Smooth muscle cell (in vitro differentiated cells): Measurements from ENCODE around the gene MEGF8. TPM values are rescaled to one million over a fixed set of nuclear protein-coding genes. Genes with fewer than 3 reads are reported as not detected.
A peak's percentile ranks its signal among the peaks of the same experiment; 100 is the strongest.

Experiments used
- DNase-seq: peaks from one replicate; lab custom pipeline; 2025; ENCODE audit not compliant: unreplicated experiment; lab: John Stamatoyannopoulos, UW
- H2AFZ ChIP-seq: fragments of 200-600 bp; sonication (generic); 2 replicates; pipeline ENCODE4 v1.6.0; 2016; ENCODE audit warnings: antibody characterized with exemption, low read depth, mild to moderate bottlenecking
- H3F3A ChIP-seq: fragments of 200-600 bp; sonication (generic); 2 replicates; pipeline ENCODE4 v1.6.0; 2017; ENCODE audit warnings: antibody characterized with exemption, low read depth
- H3K27ac ChIP-seq: fragments of 200-600 bp; sonication (generic); 2 replicates; pipeline ENCODE4 v1.5.1; 2016; ENCODE audit warnings: low read depth, mild to moderate bottlenecking
- H3K27me3 ChIP-seq: fragments of 200-600 bp; sonication (generic); 2 replicates; pipeline ENCODE4 v1.6.1; 2016; ENCODE audit warnings: low read depth, mild to moderate bottlenecking
- H3K36me3 ChIP-seq: fragments of 200-600 bp; sonication (generic); 2 replicates; pipeline ENCODE4 v1.5.1; 2016; ENCODE audit warnings: low read depth
- H3K4me1 ChIP-seq: fragments of 200-600 bp; sonication (generic); 2 replicates; pipeline ENCODE4 v1.5.1; 2016; ENCODE audit warnings: low read depth
- H3K4me2 ChIP-seq: fragments of 200-600 bp; sonication (generic); 2 replicates; pipeline ENCODE4 v1.6.0; 2016; ENCODE audit warnings: mild to moderate bottlenecking
- H3K4me3 ChIP-seq: fragments of 200-600 bp; sonication (generic); 2 replicates; pipeline ENCODE4 v1.5.1; 2016; ENCODE audit warnings: mild to moderate bottlenecking
- H3K79me2 ChIP-seq: fragments of 200-600 bp; sonication (generic); 2 replicates; pipeline ENCODE4 v1.6.0; 2016; ENCODE audit warnings: low read depth, mild to moderate bottlenecking
- H3K9ac ChIP-seq: fragments of 200-600 bp; sonication (generic); 2 replicates; pipeline ENCODE4 v1.6.0; 2016; ENCODE audit warnings: low read depth
- H3K9me3 ChIP-seq: fragments of 200-600 bp; sonication (generic); replicated peaks from 2 replicates; pipeline ENCODE4 v1.5.1; 2016; ENCODE audit warnings: low read depth
- H4K20me1 ChIP-seq: fragments of 200-600 bp; sonication (generic); 2 replicates; pipeline ENCODE4 v1.6.0; 2016; ENCODE audit warnings: low read depth
- WGBS: methylation state at CpG from one replicate; pipeline ENCODE4 v1.1.7; 2016; ENCODE audit warnings: low lambda C conversion rate; 5-methylcytosine and 5-hydroxymethylcytosine counted together
- polyA plus RNA-seq: library from polyadenylated mRNA; unstranded; fragments of >200 nt; fragmentation: Nextera tagmentation; extraction: Ambion mirVana; gene quantifications from 2 replicates; pipeline ENCODE4 v1.2.1, GENCODE V29; 2016
- total RNA-seq: library from RNA; depleted of rRNA; stranded (reverse); fragments of >200 nt; gene quantifications from 2 replicates; pipeline ENCODE4 v1.2.3, GENCODE V29; 2014
- TF ChIP-seq, protein P1 (sequence below): fragments of 200-600 bp; sonication (generic); IDR thresholded peaks from 2 replicates; pipeline ENCODE4 v1.5.1; 2017; ENCODE audit warnings: borderline replicate concordance, mild to moderate bottlenecking, antibody characterized with exemption; ENCODE audit not compliant: insufficient read depth, poor library complexity, severe bottlenecking

MEGF8 gene
- total and polyA plus RNA-seq, 2 experiments from 2014 or later = 8.2 to 16.4 TPM

- H2AFZ ChIP-seq = no peak overlapping the region
- no peak for DNase-seq
Measured at GRCh38 chr19:42295342-42295741, 30.1 kb upstream of the MEGF8 start.

DNA sequence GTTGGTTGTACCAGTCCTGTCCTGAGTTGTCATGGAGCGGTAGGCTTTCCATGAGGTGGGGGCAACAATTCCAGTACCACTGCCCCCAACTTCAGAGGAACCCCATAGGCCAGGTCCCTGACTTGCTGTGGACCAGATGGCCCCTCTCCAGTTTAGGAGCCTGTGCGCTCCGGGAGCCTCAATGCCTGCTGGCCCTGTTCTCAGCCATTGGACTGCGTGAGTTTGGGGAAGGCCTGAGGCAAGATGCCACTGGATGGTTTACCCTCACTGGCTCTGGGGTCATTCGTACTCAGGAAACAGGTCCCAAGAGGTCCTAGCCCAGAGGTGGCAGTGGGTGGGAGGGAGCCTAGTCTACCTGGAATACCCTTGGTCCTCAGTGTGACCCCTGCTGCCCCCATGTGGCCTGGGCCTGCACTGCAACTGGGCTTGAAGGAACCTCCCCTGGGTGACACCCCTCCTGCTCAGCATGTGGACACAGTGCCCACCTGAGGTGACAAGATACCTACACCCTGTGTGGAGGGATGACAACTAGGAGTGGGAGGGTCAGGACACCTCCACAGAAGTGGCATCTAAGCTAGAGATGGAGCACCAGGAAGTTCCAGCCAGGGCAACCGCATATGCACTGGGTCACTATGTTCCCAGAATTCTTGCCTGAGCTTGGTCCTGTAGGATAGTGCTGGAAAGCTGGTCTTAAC is 29.5 kb upstream of the MEGF8 start:
- DNase-seq = peak; percentile 60
- no peak overlapping the region for H3K4me2 ChIP-seq

More at GRCh38 chr19:42295342-42295741, 30.1 kb upstream of the MEGF8 start:
- H3K4me2 ChIP-seq = no peak overlapping the region
- H3K9me3 ChIP-seq = no peaks in the 10 kb centered on the region
- H3K27ac ChIP-seq = no peak overlapping the region
- WGBS = 89% methylated on average over 5 of the region's 5 CpGs
- peaks cover 12% of the 10 kb centered on the region for H3F3A ChIP-seq
- no peak overlapping the region for H3K4me3 ChIP-seq
- no peaks in the 10 kb centered on the region for H3K4me1 ChIP-seq
- H3K27me3 ChIP-seq = no peaks in the 10 kb centered on the region
- H4K20me1 ChIP-seq = peaks cover 8% of the 10 kb centered on the region
- H3K79me2 ChIP-seq = no peaks in the 10 kb centered on the region
- no peak overlapping the region for H3K9ac ChIP-seq
- TF ChIP-seq, protein P1, sequence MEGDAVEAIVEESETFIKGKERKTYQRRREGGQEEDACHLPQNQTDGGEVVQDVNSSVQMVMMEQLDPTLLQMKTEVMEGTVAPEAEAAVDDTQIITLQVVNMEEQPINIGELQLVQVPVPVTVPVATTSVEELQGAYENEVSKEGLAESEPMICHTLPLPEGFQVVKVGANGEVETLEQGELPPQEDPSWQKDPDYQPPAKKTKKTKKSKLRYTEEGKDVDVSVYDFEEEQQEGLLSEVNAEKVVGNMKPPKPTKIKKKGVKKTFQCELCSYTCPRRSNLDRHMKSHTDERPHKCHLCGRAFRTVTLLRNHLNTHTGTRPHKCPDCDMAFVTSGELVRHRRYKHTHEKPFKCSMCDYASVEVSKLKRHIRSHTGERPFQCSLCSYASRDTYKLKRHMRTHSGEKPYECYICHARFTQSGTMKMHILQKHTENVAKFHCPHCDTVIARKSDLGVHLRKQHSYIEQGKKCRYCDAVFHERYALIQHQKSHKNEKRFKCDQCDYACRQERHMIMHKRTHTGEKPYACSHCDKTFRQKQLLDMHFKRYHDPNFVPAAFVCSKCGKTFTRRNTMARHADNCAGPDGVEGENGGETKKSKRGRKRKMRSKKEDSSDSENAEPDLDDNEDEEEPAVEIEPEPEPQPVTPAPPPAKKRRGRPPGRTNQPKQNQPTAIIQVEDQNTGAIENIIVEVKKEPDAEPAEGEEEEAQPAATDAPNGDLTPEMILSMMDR = no peak
- no peaks in the 10 kb centered on the region for H3K36me3 ChIP-seq

GRCh38 chr19:42297039-42297438 is 28.4 kb upstream of the MEGF8 start:
- H3K27ac ChIP-seq = no peak overlapping the region
- peaks cover 11% of the 10 kb centered on the region for H4K20me1 ChIP-seq
- TF ChIP-seq, protein P1 = no peak
- peaks cover 12% of the 10 kb centered on the region for H3F3A ChIP-seq
- DNase-seq = no peak
- H3K4me1 ChIP-seq = peaks cover 7% of the 10 kb centered on the region
- 96% methylated on average over 15 of the region's 15 CpGs for WGBS
- no peak overlapping the region for H3K4me2 ChIP-seq
- no peak overlapping the region for H2AFZ ChIP-seq
- H3K79me2 ChIP-seq = no peaks in the 10 kb centered on the region
- no peak overlapping the region for H3K4me3 ChIP-seq
- H3K36me3 ChIP-seq = no peaks in the 10 kb centered on the region
- no peak overlapping the region for H3K9ac ChIP-seq
- no peaks in the 10 kb centered on the region for H3K9me3 ChIP-seq
- no peaks in the 10 kb centered on the region for H3K27me3 ChIP-seq

More for the DNA sequence above, 29.5 kb upstream of the MEGF8 start:
- peaks cover 12% of the 10 kb centered on the region for H3F3A ChIP-seq
- H3K9ac ChIP-seq = no peak overlapping the region
- H3K27ac ChIP-seq = no peak overlapping the region
- no peak overlapping the region for H2AFZ ChIP-seq
- no peaks in the 10 kb centered on the region for H3K27me3 ChIP-seq
- 78% methylated on average over 6 of the region's 6 CpGs for WGBS
- H4K20me1 ChIP-seq = peaks cover 4% of the 10 kb centered on the region
- H3K4me3 ChIP-seq = no peak overlapping the region
- TF ChIP-seq, protein P1 = peak; percentile 84
- H3K4me1 ChIP-seq = no peaks in the 10 kb centered on the region
- no peaks in the 10 kb centered on the region for H3K9me3 ChIP-seq
- no peaks in the 10 kb centered on the region for H3K79me2 ChIP-seq
- no peaks in the 10 kb centered on the region for H3K36me3 ChIP-seq
